Embryonic facial prominence (tissue), 1 donor: ENCODE data around the gene PRKN.

Experiments used
- DNase-seq: peaks from one replicate; pipeline ENCODE4 v3.0.0-alpha.2; 2016; ENCODE audit errors: extremely low spot score

The PRKN gene

DNA sequence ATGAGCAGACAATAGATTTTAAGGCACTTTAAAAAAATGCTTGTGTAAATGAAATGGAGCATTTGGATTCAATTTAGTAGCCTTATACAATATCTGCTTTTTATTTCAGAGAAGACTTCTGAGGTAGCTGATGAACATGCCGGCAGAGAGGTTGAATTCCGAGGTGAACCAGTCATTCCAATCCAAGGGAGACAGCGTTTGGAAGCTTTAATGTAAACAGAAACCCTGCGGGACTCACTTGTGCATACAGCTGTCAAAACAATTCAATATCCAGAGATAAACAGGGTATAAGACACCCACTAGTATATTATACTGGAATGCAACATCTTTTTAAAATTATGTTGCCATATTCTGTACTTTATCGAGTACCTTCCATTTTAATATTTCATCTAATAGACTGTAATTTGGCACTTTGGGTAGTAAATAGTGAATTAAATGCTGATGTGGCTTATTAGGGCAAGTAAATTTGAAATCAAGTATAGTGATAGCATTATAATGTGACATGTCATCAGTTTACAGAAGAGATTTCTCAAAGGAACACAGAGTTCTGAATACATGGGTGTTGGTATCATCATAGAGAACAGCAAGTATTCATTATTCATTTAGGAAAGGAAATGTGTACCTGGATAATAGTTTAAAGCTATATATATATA lies 347.7 kb downstream of the PRKN start:
- DNase-seq = no peak

DNA sequence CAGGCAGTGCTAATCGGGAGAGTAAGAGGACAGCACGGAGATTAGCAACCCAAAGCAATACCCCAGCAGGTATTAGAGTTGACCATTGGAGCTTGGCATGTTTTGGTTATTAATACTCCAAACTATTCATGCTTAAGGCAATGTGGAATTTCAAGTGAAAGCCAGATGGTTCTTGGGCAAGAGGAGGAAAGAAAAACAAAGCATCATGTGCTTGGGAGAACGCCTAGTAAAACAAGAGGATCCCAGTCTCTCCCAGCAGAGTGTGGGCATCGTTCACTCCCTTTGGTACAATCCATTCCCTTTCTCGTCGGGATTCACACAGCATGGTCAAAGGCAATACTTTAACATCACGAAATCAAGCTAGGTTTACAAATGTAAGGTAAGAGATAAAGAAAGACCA lies 349.8 kb downstream of the PRKN start:
- no peak for DNase-seq

DNA sequence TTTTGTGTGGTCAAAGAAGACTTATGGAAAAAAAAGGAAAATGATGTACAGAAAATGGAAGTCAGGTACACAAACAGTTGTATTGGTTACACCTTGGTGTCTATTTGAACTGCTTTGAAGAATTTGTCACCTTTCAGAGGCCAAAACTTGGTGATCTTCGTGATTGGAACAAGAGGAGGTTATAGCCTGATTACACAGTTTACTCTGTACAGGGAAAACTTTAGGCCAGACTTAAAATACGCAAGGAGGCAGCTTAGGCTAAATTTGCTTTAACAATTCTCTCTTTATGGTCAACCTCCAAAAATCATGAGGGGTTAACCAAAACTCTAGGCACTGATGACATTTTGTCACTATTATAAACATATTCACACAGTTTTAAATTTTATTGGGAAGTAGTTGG lies 353.7 kb downstream of the PRKN start:
- no peak for DNase-seq

DNA sequence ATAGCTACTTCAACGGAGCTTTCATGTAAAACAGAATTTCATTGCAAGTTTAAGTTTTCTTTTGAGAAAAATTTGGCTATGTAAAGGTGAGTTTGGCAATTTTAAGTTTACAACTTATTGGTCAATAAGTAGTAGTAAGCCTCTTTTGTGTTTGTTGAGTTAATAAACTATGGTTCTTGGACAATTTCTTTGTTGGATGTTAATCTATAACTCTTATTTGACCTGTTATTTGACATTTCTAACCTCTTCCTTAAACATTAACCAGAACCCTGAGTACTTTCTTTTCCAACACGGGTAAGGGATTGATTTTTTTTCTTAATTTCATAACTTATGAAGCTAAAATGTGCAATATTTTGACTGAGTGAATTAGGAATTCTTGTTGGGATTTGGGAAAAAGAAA lies 354.4 kb downstream of the PRKN start:
- DNase-seq = no peak

DNA sequence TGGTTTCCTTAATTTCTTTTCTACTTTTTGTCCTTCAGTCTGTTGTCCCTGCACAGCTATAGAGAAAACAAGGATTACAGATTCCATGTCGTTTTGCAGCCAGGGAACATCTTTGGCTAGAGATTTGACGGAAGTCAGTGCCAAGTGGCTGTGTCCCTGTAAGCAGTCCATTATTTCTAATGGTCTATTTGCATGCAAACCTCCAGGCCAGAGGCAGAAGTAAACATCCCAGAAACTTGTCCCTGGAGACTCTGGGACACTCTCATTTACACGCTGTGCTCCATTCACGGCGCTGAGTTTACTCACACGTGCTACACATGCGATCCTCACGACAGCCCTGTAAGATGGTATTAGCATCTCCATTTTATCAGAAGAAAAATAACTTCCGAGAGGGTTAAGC lies 355.5 kb downstream of the PRKN start:
- no peak for DNase-seq

DNA sequence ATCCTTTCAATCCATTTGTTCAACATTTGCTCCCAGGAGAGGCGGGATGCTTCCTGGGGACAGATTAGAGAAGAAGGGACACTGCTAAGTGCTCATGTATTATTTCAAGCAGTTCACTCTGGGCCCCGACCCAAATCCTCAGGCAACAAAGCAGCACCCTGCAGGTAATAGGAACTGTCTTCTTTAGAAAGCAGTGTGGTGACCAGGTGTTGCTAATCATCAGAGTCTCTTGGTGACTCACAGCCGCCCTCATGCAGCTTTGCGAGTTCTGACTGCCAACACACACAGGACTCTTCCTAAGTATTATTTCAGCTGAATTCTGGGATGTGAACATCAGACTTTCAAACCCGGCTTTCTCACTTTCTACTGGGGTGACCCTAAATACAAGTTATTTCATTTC lies 356.4 kb downstream of the PRKN start:
- DNase-seq = no peak

DNA sequence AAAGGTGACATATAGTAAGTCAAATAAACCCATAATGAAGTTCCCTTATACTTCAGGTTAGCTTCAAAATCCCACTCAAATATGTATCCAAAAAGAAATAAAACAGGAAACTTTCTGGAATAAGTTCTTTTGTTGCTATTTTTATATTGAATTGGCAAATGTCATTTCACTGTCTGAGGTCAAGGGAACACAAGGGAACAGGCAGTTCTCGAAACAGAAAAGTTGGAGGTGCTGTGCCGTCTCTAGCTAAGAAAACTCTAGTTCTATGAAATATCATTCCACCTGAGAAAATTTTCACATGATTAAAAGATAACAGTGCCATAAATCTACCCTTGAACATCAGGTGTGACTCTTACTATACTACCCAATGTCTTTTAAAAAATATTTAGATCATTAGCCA lies 358.5 kb downstream of the PRKN start:
- no peak for DNase-seq

DNA sequence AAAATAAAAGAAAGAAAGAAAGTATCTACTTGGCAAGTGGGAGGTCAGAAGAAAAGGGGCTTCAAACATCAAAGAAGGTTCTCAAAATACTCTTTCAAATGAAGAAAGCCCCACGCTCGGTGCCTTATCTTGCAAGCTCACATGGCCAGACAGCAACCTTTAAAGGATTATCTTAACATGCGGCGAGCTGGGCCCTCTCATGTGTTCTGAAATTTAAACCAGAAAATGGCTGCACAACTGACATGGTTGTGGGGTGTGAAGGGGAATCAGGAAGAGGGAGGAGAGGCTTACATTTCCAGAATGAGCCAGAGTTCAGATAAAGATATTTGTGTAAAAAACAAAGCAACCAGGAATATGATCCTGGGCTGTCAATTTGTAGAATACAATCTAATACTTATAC lies 363.1 kb downstream of the PRKN start:
- no peak for DNase-seq

DNA sequence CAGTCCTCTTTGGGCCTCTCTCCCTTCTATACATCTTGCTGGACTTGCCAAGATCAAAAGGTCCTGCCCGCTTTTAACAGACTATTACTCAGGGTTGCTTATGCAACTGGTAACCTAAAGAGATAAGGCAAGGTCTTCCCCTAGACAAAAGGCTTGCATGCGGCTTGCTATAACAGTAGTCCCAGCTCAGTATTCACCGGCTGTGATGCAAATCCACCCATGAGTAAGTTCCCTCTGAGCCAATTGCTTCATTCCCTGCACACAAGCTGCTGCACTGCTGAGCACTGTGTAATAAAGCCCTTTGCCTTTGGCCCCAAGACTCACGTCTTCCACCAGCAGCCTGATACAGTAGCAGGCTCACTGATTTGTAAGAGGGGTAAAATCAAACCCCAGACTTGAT lies 363.8 kb downstream of the PRKN start:
- no peak for DNase-seq

DNA sequence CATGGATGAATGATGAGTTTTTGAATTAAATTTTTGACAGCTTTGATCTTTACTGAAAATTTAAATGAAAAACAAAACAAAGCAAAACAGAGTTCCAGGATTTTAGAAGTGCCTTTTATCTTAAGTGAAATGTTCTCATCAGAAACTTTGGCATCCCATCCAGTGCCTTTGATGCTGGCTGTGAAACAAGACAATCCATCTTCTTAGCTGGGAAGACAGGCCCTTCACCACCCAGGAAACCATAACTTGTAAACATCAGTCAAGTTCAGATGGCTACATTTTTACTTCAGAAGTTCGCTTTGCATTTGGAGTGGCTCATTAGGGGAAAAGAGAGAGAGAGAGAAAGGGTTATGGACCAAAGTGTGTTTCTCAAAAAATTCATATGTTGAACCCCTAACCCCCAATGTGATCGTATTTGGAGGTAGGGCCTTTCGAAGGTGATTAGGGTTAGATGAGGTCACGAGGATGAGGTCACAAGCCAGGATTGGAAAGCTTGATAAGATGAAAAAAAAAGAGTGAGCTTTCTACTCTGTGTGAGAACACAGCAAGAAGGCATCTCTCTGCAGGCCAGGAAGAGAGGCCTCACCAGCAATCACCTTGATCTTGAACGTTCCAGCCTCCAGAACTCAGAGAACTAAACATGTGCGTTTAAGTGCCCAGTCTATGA lies 366.5 kb downstream of the PRKN start:
- DNase-seq = no peak

DNA sequence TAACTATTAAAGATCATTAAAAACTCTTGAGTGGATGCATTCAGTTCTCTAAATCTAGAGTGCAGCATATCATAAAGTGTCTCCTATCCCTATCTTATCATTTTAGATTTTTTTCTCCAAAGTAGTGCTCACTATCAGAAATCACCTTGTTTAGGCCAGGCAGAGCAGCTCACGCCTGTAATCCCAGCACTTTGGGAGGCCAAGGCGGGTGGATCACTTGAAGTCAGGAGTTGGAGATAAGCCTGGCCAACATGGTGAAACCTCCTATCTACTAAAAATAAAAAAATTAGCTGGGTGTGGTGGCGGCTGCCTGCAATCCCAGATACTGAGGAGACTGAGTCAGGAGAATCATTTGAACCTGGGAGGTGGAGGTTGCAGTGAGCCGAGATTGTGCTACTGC lies 368.9 kb downstream of the PRKN start:
- DNase-seq = no peak

DNA sequence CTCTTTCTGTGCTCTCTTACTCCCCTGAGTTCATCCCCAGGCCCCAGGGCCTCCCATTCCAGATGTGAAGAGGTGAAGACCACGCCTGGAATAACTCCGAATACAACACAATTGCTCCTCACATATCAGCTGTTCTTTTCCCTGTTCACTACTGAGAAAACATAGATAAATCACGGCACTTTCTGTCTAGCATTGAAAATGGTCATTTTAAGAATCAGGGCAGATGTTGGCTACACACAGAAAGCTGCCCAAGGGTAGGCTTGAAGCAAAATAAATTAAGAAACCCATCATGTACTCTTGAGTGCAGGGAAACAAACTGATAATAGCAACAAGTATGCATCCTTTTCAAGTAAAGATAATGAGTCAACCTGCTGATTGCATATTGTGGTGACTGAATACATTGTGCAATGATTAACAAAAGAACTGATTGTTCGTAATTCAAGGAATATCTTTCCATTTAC lies 382.5 kb downstream of the PRKN start:
- DNase-seq = no peak

DNA sequence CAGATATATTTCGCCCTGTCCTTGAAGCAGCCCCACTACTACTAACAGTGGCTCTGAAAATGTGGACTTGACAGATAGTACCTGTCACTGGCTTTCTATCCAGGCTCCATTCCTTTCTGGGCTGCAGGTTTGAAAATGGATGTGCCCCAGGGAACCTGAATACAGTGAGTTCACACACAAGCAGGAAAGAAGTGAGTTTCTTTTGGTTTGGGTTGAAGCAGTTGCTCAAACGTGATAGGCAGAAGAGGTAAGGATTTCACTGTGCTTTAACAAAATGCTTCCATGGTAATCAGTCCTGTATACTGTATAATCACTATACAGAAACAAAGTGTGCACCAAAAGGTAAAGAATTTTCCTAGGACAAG lies 382.9 kb downstream of the PRKN start:
- DNase-seq = no peak

DNA sequence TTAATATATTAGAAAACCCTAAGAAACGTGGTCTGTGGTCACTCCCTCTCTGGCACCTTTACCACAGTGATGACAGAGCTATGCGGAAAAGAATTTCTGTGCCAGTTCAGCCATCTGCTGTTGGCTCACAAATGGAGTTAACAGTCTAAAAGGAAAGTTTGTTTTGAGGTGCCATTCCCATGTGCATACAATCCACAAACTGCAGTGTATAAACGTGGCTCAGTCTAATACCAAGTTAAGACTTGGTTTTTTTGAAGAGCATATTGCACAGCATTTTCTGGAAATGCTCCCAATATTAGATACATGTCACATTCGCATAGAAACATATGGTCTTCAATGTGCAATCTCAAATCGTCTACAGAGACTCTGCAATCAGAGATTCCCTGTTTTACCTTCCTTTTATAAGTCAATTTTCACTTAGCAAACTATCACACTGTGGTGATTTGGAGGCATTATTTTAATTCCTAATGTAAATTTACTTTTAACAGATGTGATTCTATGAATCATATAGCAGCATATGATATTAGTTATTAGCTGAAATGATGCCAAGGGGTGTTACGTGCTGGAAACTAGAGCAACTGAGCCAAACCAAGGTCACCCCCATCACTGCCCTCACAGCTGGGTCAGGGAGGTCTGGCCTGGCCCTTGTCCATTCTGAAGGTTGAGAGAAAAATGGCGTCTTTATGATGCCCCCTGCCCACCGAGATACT lies 383.5 kb downstream of the PRKN start:
- DNase-seq = no peak

DNA sequence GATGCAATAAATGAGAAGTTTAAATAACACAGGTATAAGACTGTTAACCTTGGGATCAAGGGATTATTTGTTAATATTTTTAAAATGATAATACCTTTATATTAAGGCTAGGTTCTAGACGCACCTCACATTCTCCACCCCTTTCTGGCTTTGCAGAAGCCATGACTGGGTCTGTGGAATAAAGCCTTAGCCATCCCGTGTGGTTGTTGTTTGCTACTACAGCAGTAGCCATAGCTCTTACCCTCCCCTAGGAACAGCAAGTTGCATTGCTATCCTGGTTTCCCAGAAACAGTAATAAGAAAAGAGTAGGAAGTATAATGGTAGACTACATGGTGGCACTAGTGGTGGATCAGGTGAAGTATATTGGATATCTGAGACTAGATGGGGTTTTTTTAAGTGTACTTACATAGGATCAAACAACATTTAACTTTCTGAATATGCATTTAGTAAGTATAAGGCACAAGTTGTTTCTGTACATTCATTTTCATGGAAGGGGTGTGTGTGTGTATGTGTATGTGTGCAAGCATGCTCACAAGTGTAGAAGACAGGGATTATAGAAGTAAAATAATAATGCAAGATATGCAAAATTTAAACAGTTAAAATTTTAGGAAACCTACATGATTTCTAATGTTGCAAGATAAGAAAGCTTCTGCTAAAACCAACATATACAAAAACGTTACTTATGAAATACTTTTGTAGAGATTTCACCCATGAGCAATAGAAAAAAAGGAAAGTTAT lies 384.2 kb downstream of the PRKN start:
- no peak for DNase-seq

DNA sequence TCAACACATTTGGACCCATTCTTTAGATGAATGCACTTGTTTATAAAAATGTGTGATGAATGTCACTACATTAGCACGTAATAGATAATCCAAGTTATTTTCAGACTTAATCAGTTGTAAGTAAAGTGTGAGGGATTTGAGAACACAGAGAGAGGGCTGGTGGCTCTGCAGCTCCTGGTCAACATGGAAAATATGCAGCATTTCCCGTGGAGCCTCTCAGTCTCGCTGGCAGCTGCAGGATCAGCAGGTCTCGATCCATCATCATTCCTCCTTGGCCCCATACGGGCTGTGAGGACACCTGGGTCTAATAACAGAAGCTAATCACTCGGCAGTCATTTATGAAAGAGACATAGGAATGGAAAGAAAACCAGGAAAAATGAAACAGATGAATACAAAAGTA lies 390.2 kb downstream of the PRKN start:
- DNase-seq = no peak

DNA sequence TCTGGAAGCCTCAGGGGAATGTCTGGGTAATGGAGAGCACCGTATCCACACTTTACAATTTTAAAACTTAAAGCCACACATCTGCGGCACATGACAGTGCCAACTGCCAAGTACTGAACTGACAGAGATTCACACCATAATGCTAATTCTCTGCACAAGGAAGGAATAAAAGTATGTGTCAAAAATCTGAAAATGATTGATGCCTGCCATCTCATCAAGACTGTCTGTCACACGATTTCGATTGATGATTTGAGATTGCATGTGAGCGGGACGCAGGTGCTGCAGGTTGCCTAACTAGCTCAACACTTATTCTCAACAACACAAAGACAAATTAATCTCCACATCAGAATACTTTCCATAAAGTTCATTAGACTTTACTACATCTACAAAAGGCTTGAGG lies 391.2 kb downstream of the PRKN start:
- no peak for DNase-seq

DNA sequence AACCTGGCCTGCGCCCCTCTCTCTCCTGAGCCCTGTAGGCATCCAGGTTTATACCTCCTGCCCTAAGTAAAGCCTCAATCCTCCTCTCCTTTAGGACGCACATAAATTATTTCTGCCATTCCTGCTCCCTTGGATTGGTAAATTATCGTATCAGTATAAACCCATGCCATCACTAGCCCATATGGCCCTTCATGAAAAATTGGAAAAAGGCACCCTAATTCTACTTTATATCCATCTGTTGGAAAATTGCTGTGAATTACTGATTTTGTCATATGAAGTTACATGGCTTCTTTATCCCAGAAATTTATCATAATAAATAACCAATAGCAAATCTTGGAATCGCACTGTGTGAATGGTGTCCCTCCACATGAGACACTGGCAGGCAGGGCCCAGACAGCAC lies 395.2 kb downstream of the PRKN start:
- DNase-seq = no peak

DNA sequence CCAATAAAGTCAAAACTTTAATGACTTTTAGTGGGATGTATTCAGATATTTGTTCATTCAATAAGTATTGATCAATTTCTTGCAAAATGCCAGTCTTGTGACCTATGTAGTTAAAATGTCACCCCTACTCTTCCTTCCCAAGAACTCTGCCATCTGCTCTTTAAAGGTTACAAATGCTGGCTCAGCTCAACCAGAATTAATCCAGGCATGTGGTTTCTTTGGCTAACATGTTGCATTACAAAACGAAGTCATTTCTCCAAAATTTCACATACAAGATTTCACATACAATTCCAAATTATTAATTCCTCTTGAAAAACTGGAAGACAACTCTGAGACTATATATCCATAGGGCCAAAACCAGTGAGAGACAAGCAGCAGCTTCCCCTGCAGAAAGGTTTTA lies 395.7 kb downstream of the PRKN start:
- no peak for DNase-seq

DNA sequence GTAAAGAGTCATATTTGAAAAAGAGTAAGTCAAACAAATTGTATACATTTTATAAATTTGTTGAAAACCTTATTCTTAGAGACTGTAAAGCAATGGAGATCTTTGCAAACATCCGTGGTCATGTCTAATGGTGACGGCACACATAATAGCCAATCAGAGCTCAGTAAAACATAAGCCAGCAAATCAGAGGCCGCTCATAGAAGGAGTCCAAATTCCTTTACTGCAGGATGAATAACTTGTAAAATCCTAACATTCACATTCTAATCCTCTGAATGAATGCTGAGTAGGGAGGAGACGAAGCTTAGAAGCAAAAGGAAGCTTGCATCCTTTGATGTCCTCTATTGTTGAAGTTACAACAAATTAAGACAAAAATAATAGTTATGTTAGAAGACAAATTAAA lies 401.7 kb downstream of the PRKN start:
- DNase-seq = no peak

DNA sequence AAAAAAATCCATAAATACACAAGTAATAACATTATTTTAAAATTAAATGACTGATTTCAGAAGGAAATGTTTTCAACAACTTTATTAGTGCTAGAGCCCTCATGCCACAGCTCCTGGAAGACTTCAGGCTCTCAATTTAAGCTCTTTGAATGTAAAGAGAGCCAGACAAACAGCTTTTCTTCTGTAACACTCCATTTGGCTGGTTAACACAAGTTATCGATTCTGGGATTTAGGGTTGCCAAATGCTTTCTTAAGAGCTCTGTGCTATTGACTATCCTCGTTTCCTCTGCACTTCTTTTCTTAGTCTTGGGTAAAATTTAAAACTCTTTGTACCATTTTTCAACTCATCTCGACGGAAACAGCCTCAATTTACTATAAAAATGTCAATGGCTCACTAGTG lies 402.5 kb downstream of the PRKN start:
- no peak for DNase-seq

DNA sequence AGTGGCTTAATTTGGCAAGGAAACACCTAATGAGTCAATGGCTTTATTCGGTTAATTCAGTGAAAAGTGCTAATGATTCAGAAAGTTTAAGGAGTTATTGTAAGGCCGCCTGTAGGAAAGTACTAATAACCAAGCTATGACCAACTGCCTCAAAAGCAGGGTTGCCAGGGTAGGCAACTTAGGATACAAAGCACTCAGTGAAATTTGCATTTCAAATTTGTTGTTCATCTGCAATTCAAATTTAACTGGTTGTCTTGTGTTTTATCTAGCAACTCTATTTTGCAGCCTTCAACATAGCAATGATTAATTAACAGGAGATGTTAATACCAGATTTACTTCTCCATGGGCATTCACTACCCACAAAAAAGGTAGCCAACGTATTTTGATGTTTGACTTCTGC lies 412.3 kb downstream of the PRKN start:
- no peak for DNase-seq
